ENCODE measurements around the gene C16orf86.
A peak's percentile ranks its signal among the peaks of the same experiment; 100 is the strongest.

Gene C16orf86

GRCh38 chr16:67650023-67650422, 16.6 kb upstream of the C16orf86 start:
- Mint-ChIP-seq H3K36me3 (peaks cover 62% of the 10 kb centered on the region), H3K9me3 (no peaks in the 10 kb centered on the region), H3K4me1 (peaks cover 18% of the 10 kb centered on the region), H3K27ac (no peak overlapping the region), H3K4me3 (no peak overlapping the region)
- ATAC-seq (no peak), DNase-seq (ENCODE audit: low spot score in 2 of 2) (no peak)

GRCh38 chr16:67651039-67651438, 15.6 kb upstream of the C16orf86 start:
- DNase-seq (ENCODE audit: low spot score in 2 of 2) = no peak
- Mint-ChIP-seq H3K4me1 (peaks cover 25% of the 10 kb centered on the region), H3K9me3 (no peaks in the 10 kb centered on the region), H3K4me3 (no peak overlapping the region), H3K36me3 (peaks cover 72% of the 10 kb centered on the region), H3K27ac (peak overlapping the region; percentile 8)
- ATAC-seq = no peak

- Mint-ChIP-seq H3K9me3 (no peaks in the 10 kb centered on the region), H3K27ac (peak overlapping the region; percentile 54), H3K36me3 (peaks cover 77% of the 10 kb centered on the region), H3K4me3 (no peak overlapping the region), H3K4me1 (peaks cover 19% of the 10 kb centered on the region)
- ATAC-seq (no peak), DNase-seq (ENCODE audit: low spot score in 2 of 2) (no peak)
These were observed 14.8 kb upstream of the C16orf86 start for GRCh38 chr16:67651847-67652246.

- no peak overlapping the region for H3K4me3 Mint-ChIP-seq
- no peak for DNase-seq (ENCODE audit: low spot score in 2 of 2)
- no peaks in the 10 kb centered on the region for H3K9me3 Mint-ChIP-seq
- no peak for ATAC-seq
- H3K36me3 Mint-ChIP-seq = peaks cover 78% of the 10 kb centered on the region
- H3K27ac Mint-ChIP-seq = no peak overlapping the region
- H3K4me1 Mint-ChIP-seq = peaks cover 16% of the 10 kb centered on the region
These were observed 14.0 kb upstream of the C16orf86 start for GRCh38 chr16:67652578-67653127.

- ATAC-seq (no peak), DNase-seq (ENCODE audit: low spot score in 2 of 2) (no peak)
- H3K27ac Mint-ChIP-seq = no peak overlapping the region
- H3K4me1 Mint-ChIP-seq = peaks cover 21% of the 10 kb centered on the region
- no peaks in the 10 kb centered on the region for H3K9me3 Mint-ChIP-seq
- peaks cover 84% of the 10 kb centered on the region for H3K36me3 Mint-ChIP-seq
- no peak overlapping the region for H3K4me3 Mint-ChIP-seq
These were observed 13.4 kb upstream of the C16orf86 start for GRCh38 chr16:67653128-67653788.

- no peak overlapping the region for H3K4me3 Mint-ChIP-seq
- peaks cover 83% of the 10 kb centered on the region for H3K36me3 Mint-ChIP-seq
- peaks cover 27% of the 10 kb centered on the region for H3K4me1 Mint-ChIP-seq
- no peak for DNase-seq (ENCODE audit: low spot score in 2 of 2)
- no peak overlapping the region for H3K27ac Mint-ChIP-seq
- H3K9me3 Mint-ChIP-seq = no peaks in the 10 kb centered on the region
- no peak for ATAC-seq
These were observed 12.7 kb upstream of the C16orf86 start for GRCh38 chr16:67653789-67654402.

GRCh38 chr16:67654403-67654911, 12.2 kb upstream of the C16orf86 start:
- Mint-ChIP-seq H3K36me3 (peaks cover 83% of the 10 kb centered on the region), H3K4me1 (peaks cover 32% of the 10 kb centered on the region), H3K9me3 (no peaks in the 10 kb centered on the region), H3K27ac (no peak overlapping the region), H3K4me3 (no peak overlapping the region)
- DNase-seq (ENCODE audit: low spot score in 2 of 2) = no peak
- no peak for ATAC-seq

GRCh38 chr16:67655363-67655762, 11.3 kb upstream of the C16orf86 start:
- ATAC-seq = no peak
- peak overlapping the region; percentile 33 for H3K27ac Mint-ChIP-seq

GRCh38 chr16:67656344-67657016, 10.1 kb upstream of the C16orf86 start:
- H3K9me3 Mint-ChIP-seq = no peaks in the 10 kb centered on the region
- H3K27ac Mint-ChIP-seq = peak overlapping the region; percentile 17
- no peak for DNase-seq (ENCODE audit: low spot score in 2 of 2)
- peaks cover 78% of the 10 kb centered on the region for H3K36me3 Mint-ChIP-seq
- peaks cover 34% of the 10 kb centered on the region for H3K4me1 Mint-ChIP-seq
- ATAC-seq = no peak
- no peak overlapping the region for H3K4me3 Mint-ChIP-seq

More at GRCh38 chr16:67655363-67655762, 11.3 kb upstream of the C16orf86 start:
- Mint-ChIP-seq H3K4me1 (peaks cover 33% of the 10 kb centered on the region), H3K9me3 (no peaks in the 10 kb centered on the region), H3K36me3 (peaks cover 78% of the 10 kb centered on the region), H3K4me3 (no peak overlapping the region)
- no peak for DNase-seq (ENCODE audit: low spot score in 2 of 2)

GRCh38 chr16:67657017-67657608, 9.5 kb upstream of the C16orf86 start:
- peaks cover 38% of the 10 kb centered on the region for H3K4me1 Mint-ChIP-seq
- H3K27ac Mint-ChIP-seq = peak overlapping the region; percentile 17
- ATAC-seq (no peak), DNase-seq (ENCODE audit: low spot score in 2 of 2) (peak in 1 of 2 donors; percentile 47)
- H3K36me3 Mint-ChIP-seq = peaks cover 72% of the 10 kb centered on the region
- no peaks in the 10 kb centered on the region for H3K9me3 Mint-ChIP-seq
- H3K4me3 Mint-ChIP-seq = peak overlapping the region; percentile 90

- ATAC-seq = no peak
- no peak for DNase-seq (ENCODE audit: low spot score in 2 of 2)
- Mint-ChIP-seq H3K4me3 (peak overlapping the region; percentile 90), H3K9me3 (no peaks in the 10 kb centered on the region), H3K36me3 (peaks cover 67% of the 10 kb centered on the region), H3K4me1 (peaks cover 38% of the 10 kb centered on the region), H3K27ac (no peak overlapping the region)
These were observed 8.7 kb upstream of the C16orf86 start for GRCh38 chr16:67657751-67658518.

- Mint-ChIP-seq H3K4me1 (peaks cover 40% of the 10 kb centered on the region), H3K9me3 (no peaks in the 10 kb centered on the region), H3K36me3 (peaks cover 61% of the 10 kb centered on the region), H3K4me3 (peak overlapping the region; percentile 90), H3K27ac (peak overlapping the region; percentile 89)
- peak in 1 of 2 donors; percentile 55 for DNase-seq (ENCODE audit: low spot score in 2 of 2)
- no peak for ATAC-seq
These were observed 7.6 kb upstream of the C16orf86 start for GRCh38 chr16:67658849-67659674.

- peaks cover 49% of the 10 kb centered on the region for H3K4me1 Mint-ChIP-seq
- H3K9me3 Mint-ChIP-seq = no peaks in the 10 kb centered on the region
- H3K36me3 Mint-ChIP-seq = peaks cover 55% of the 10 kb centered on the region
- H3K4me3 Mint-ChIP-seq = peak within 1 kb of the TSS; percentile 90
- ATAC-seq = peak; percentile 71
- peak; percentile 96 to 98 for DNase-seq (ENCODE audit: low spot score in 2 of 2)
- peak within 1 kb of the TSS; percentile 89 for H3K27ac Mint-ChIP-seq
These were observed 6.7 kb upstream of the C16orf86 start, which contains the start of gene ACD for GRCh38 chr16:67659675-67660563. Gene ACD (minus strand): TSS chr16:67660260. CDS start chr16:67660220, 40 bp downstream.

Measured in stimulated activated effector memory CD8-positive, alpha-beta T cell treated with anti-CD3 and anti-CD28 coated beads, Interleukin-12 subunit alpha, Interleukin-12 subunit beta, amount 100 ng/mL, for 72 hours (primary cell).